GM21529 (cell line): ENCODE results near the gene KCNC1.

Experiments
- ATAC-seq: cut with Tn5 transposase; IDR thresholded peaks from one replicate; pipeline ENCODE4 v1.9.1; 2021; ENCODE audit not compliant: unreplicated experiment

The KCNC1 gene

GRCh38 chr11:17714870-17715269, 19.7 kb upstream of the KCNC1 start:
- ATAC-seq, result no peak

GRCh38 chr11:17716807-17717206, 17.8 kb upstream of the KCNC1 start:
- no peak for ATAC-seq

GRCh38 chr11:17718015-17718414, 16.6 kb upstream of the KCNC1 start:
- no peak for ATAC-seq

GRCh38 chr11:17718510-17718962, 16.0 kb upstream of the KCNC1 start:
- ATAC-seq, result no peak

GRCh38 chr11:17719028-17719937, 15.3 kb upstream of the KCNC1 start, which contains the start of gene MYOD1:
Gene MYOD1 (plus strand): TSS chr11:17719571. CDS start chr11:17719783, 212 bp downstream.
- ATAC-seq, result no peak

- no peak for ATAC-seq
Observed at GRCh38 chr11:17719938-17720795, 14.4 kb upstream of the KCNC1 start.

- no peak for ATAC-seq
Observed at GRCh38 chr11:17720796-17721171, 13.8 kb upstream of the KCNC1 start.

GRCh38 chr11:17721242-17721999, 13.2 kb upstream of the KCNC1 start:
- no peak for ATAC-seq

GRCh38 chr11:17722000-17722643, 12.5 kb upstream of the KCNC1 start:
- ATAC-seq, result no peak

- ATAC-seq, result no peak
Observed at GRCh38 chr11:17724020-17724908, 10.3 kb upstream of the KCNC1 start.

GRCh38 chr11:17725174-17725573, 9.4 kb upstream of the KCNC1 start:
- ATAC-seq, result no peak

GRCh38 chr11:17730137-17730536, 4.4 kb upstream of the KCNC1 start:
- ATAC-seq, result no peak

GRCh38 chr11:17730608-17731462, 3.7 kb upstream of the KCNC1 start:
- ATAC-seq, result peak; percentile 74

- ATAC-seq, result no peak
Observed at GRCh38 chr11:17733261-17733660, 1.3 kb upstream of the KCNC1 start.

GRCh38 chr11:17734986-17735817, 621 bp downstream of the KCNC1 start:
- no peak for ATAC-seq

GRCh38 chr11:17735818-17736578, 1.4 kb downstream of the KCNC1 start:
- no peak for ATAC-seq

- no peak for ATAC-seq
Observed at GRCh38 chr11:17736579-17736893, 2.0 kb downstream of the KCNC1 start.
